ENCODE measurements around the gene SFXN5. TPM values are rescaled to one million over a fixed set of nuclear protein-coding genes. Genes with fewer than 3 reads are reported as not detected.

The SFXN5 gene
- total and polyA plus RNA-seq, 2 experiments from 2014 or later: 10.0 to 16.4 TPM

DNA sequence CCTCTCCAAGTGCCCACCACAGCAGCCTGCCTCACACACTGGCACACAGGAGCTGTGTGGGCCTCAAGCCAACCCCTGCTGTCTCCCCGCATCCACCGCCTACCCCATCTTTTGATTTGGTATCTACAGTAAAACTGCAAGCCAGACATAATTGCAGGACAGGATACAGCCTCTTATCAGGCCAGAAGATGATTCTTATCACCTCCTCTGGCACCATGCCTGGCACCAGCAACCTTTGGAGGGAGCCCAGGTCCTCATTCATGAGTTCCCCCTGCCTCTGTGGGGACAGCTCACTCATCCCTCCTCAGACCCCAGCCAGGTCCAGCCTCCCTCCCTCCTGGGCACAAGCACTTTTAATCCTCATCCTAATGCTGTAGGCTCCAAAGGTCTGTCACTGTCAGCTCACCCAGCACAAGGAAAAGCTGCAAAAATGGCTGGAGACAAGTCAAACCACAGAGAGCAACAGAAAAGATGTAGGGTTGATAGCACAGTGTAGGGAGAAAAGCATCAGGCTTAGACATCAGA is 31.6 kb upstream of the SFXN5 start:
- Histone ChIP-seq H3K9me3 (ENCODE audit: low read depth) (no peaks in the 10 kb centered on the region), H3K4me1 (ENCODE audit: insufficient read depth) (peaks cover 51% of the 10 kb centered on the region), H3K4me2 (ENCODE audit: unreplicated experiment) (no peak overlapping the region), H3K9me2 (ENCODE audit: insufficient read depth) (no peaks in the 10 kb centered on the region), H3K4me3 (no peak overlapping the region), H3K27ac (peak overlapping the region; percentile 17; the same call in 1 of the 2 replicates), H3F3A (ENCODE audit: insufficient read depth) (peaks cover 14% of the 10 kb centered on the region; the same call in 1 of the 2 replicates), H3K36me3 (ENCODE audit: low read depth) (no peaks in the 10 kb centered on the region), H4K20me1 (ENCODE audit: insufficient read depth) (peaks cover 45% of the 10 kb centered on the region), H3K9ac (no peak overlapping the region), H3K27me3 (replicated peaks; ENCODE audit: insufficient read depth) (no peaks in the 10 kb centered on the region), H2AFZ (no peak overlapping the region), H3K79me2 (ENCODE audit: insufficient read depth) (peaks cover 100% of the 10 kb centered on the region)
- TF ChIP-seq EZH2phosphoT487 (IDR thresholded peaks at IDR 0.05; ENCODE audit: insufficient read depth, low read depth): no peak
- no peak for TF ChIP-seq EZH2 (IDR thresholded peaks at IDR 0.05; ENCODE audit: insufficient read depth, poor library complexity, severe bottlenecking)
- WGBS, 2 experiments (ENCODE audit: low coverage in 1 of 2, low lambda C conversion rate in 2 of 2, missing lambda C conversion rate in 2 of 2): 82 to 88% methylated on average over 2 of the region's 2 CpGs
- no peak for DNase-seq
- in situ Hi-C loops (cut with MboI): no loop called here

DNA sequence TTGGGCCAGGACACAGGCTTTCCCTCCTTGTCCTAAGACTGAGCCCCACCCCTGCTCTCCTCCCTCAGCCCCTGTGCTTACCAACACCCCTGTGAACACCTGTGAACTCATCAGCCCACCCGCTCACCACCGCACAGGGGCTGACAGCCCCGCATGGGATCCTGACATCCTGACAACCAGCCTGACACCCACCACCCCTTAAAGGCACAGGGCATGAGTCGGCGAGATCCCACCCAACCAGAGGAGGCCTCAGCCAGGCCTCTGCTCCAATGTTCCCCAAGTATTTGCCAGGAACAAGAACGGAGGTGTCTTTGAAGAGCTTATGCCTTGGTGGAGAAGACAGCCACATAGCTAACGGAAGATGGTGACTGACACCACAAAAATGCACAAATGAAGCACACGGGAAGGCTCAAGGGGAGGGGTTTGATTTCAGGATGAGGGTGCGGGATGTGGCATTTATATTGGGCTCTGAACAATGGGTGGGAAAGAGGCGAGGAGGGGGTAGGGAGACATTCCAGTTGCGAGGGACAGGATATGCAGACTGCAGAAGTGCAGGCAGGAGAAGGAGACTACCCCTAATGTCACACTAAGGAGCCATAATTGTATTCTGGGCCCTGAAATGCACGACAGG is 30.2 kb upstream of the SFXN5 start:
- Histone ChIP-seq H3K9me3 (ENCODE audit: low read depth) (no peaks in the 10 kb centered on the region), H3K27me3 (replicated peaks; ENCODE audit: insufficient read depth) (no peaks in the 10 kb centered on the region), H3K4me3 (no peak overlapping the region), H3K36me3 (ENCODE audit: low read depth) (no peaks in the 10 kb centered on the region), H3K9me2 (ENCODE audit: insufficient read depth) (no peaks in the 10 kb centered on the region), H4K20me1 (ENCODE audit: insufficient read depth) (peaks cover 53% of the 10 kb centered on the region), H3K79me2 (ENCODE audit: insufficient read depth) (peaks cover 100% of the 10 kb centered on the region), H3F3A (ENCODE audit: insufficient read depth) (peaks cover 10% of the 10 kb centered on the region; the same call in 1 of the 2 replicates), H3K4me2 (ENCODE audit: unreplicated experiment) (no peak overlapping the region), H2AFZ (no peak overlapping the region), H3K27ac (no peak overlapping the region), H3K4me1 (ENCODE audit: insufficient read depth) (peaks cover 47% of the 10 kb centered on the region), H3K9ac (0 out of 2 replicates have a peak overlapping the region, but pooled peaks have one; percentile 11)
- no peak for DNase-seq
- in situ Hi-C loops (cut with MboI): no loop called here
- TF ChIP-seq EZH2phosphoT487 (IDR thresholded peaks at IDR 0.05; ENCODE audit: insufficient read depth, low read depth) (no peak), EZH2 (IDR thresholded peaks at IDR 0.05; ENCODE audit: insufficient read depth, poor library complexity, severe bottlenecking) (no peak)
- WGBS, 2 experiments (ENCODE audit: low coverage in 1 of 2, low lambda C conversion rate in 2 of 2, missing lambda C conversion rate in 2 of 2): 73 to 76% methylated on average over 12 of the region's 12 CpGs

DNA sequence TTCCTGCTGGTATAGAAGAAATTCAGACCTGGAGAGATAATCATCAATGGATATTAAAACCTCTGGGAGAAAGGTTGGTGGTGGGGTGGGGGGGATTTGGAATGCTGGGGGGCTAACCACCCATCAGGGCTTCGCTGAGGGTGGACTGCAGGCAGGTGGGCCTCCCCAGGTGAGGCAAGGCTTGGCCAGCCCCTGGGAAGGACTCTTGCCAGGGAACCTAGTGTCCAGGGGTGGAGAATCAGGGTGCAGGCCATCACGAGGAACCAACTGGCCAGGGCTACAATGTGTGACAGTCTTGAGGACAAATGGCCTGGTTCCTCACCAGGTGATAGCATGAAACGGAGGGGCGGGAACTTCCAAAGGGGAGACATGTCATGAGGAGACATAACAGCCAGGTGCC is 29.4 kb upstream of the SFXN5 start:
- TF ChIP-seq EZH2phosphoT487 (IDR thresholded peaks at IDR 0.05; ENCODE audit: insufficient read depth, low read depth) (no peak), EZH2 (IDR thresholded peaks at IDR 0.05; ENCODE audit: insufficient read depth, poor library complexity, severe bottlenecking) (no peak)
- peaks cover 100% of the 10 kb centered on the region for H3K79me2 ChIP-seq (ENCODE audit: insufficient read depth)
- no peak overlapping the region for H3K4me2 ChIP-seq (ENCODE audit: unreplicated experiment)
- 83 to 90% methylated on average over 3 to 4 of the region's 4 CpGs for WGBS, 2 experiments (ENCODE audit: low coverage in 1 of 2, low lambda C conversion rate in 2 of 2, missing lambda C conversion rate in 2 of 2)
- no peak overlapping the region for H2AFZ ChIP-seq
- no peaks in the 10 kb centered on the region for H3K9me3 ChIP-seq (ENCODE audit: low read depth)
- H3F3A ChIP-seq (ENCODE audit: insufficient read depth): peaks cover 9% of the 10 kb centered on the region; the same call in 1 of the 2 replicates
- no peak overlapping the region for H3K27ac ChIP-seq
- H3K27me3 ChIP-seq (replicated peaks; ENCODE audit: insufficient read depth): no peaks in the 10 kb centered on the region
- in situ Hi-C loops (cut with MboI): no loop called here
- H3K9ac ChIP-seq: no peak overlapping the region
- DNase-seq: no peak
- no peaks in the 10 kb centered on the region for H3K36me3 ChIP-seq (ENCODE audit: low read depth)
- no peaks in the 10 kb centered on the region for H3K9me2 ChIP-seq (ENCODE audit: insufficient read depth)
- H4K20me1 ChIP-seq (ENCODE audit: insufficient read depth): peaks cover 50% of the 10 kb centered on the region
- H3K4me3 ChIP-seq: no peak overlapping the region
- H3K4me1 ChIP-seq (ENCODE audit: insufficient read depth): peaks cover 39% of the 10 kb centered on the region

- 96 to 97% methylated on average over 3 of the region's 3 CpGs for WGBS, 2 experiments (ENCODE audit: low coverage in 1 of 2, low lambda C conversion rate in 2 of 2, missing lambda C conversion rate in 2 of 2)
- in situ Hi-C loops (cut with MboI): no loop called here
Observed at GRCh38 chr2:73099486-73099885, 28.0 kb upstream of the SFXN5 start.

More at GRCh38 chr2:73099486-73099885, 28.0 kb upstream of the SFXN5 start:
- TF ChIP-seq EZH2phosphoT487 (IDR thresholded peaks at IDR 0.05; ENCODE audit: insufficient read depth, low read depth): no peak
- TF ChIP-seq EZH2 (IDR thresholded peaks at IDR 0.05; ENCODE audit: insufficient read depth, poor library complexity, severe bottlenecking): no peak
- Histone ChIP-seq H3K9me3 (ENCODE audit: low read depth) (no peaks in the 10 kb centered on the region), H3K4me3 (no peak overlapping the region), H3K9me2 (ENCODE audit: insufficient read depth) (no peaks in the 10 kb centered on the region), H3K79me2 (ENCODE audit: insufficient read depth) (peaks cover 100% of the 10 kb centered on the region), H3K4me2 (ENCODE audit: unreplicated experiment) (no peak overlapping the region), H3K36me3 (ENCODE audit: low read depth) (no peaks in the 10 kb centered on the region), H3F3A (ENCODE audit: insufficient read depth) (no peaks in the 10 kb centered on the region), H4K20me1 (ENCODE audit: insufficient read depth) (peaks cover 53% of the 10 kb centered on the region), H3K4me1 (ENCODE audit: insufficient read depth) (peaks cover 29% of the 10 kb centered on the region), H3K27ac (no peak overlapping the region), H3K27me3 (replicated peaks; ENCODE audit: insufficient read depth) (no peaks in the 10 kb centered on the region), H3K9ac (no peak overlapping the region), H2AFZ (no peak overlapping the region)
- no peak for DNase-seq
